Measurements from ENCODE around the gene CCIN. TPM values are rescaled to one million over a fixed set of nuclear protein-coding genes. Genes with fewer than 3 reads are reported as not detected.

Gene CCIN
- total RNA-seq, 1 donor from 2014 or later: 1.9 TPM

DNA sequence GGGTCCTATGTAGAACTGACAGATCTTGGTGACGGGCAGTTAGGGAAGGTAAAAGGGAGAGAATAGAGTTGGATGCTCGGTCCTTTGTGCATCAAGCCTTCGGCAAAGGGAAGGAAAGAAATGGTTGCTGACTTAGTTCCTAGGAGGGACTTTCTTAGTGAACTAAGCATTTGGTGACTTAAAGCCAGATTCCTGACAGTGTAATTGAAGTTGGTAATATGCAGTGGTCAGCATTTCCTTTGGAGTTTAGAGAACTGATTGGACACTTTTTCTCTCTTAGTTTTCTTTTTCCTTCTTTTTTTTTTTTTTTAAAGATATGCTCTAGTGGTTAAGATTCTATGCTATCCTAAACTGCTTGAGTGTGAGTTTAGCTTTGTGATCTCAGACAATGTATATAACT, 23.8 kb downstream of the CCIN start:
- H3K9ac ChIP-seq (ENCODE audit: low read length): peak overlapping the region; percentile 93
- no peak for DNase-seq (ENCODE audit: low read depth)

GRCh38 chr9:36194326-36195000, 25.3 kb downstream of the CCIN start:
- Mint-ChIP-seq H3K36me3 (ENCODE audit: low read depth, unreplicated experiment) (peaks cover 10% of the 10 kb centered on the region), H3K9me3 (ENCODE audit: unreplicated experiment) (no peaks in the 10 kb centered on the region), H3K27ac (ENCODE audit: unreplicated experiment) (no peak overlapping the region), H3K4me1 (ENCODE audit: low read depth, unreplicated experiment) (peaks cover 20% of the 10 kb centered on the region), H3K27me3 (ENCODE audit: low read depth, unreplicated experiment) (no peaks in the 10 kb centered on the region), H3K4me3 (ENCODE audit: unreplicated experiment) (peak overlapping the region; percentile 98)
- H3K27me3 ChIP-seq (ENCODE audit: insufficient read depth, low read length): no peaks in the 10 kb centered on the region
- FAIRE-seq: no peak
- H3K9ac ChIP-seq (ENCODE audit: low read length): no peak overlapping the region
- no peak overlapping the region for H2AFZ ChIP-seq (ENCODE audit: low read depth, low read length)
- no peaks in the 10 kb centered on the region for H3K9me3 ChIP-seq (ENCODE audit: insufficient read depth, low read depth, low read length)
- H3K4me2 ChIP-seq (ENCODE audit: low read length): peak overlapping the region; percentile 93
- H3K36me3 ChIP-seq (ENCODE audit: insufficient read depth, low read length): peaks cover 12% of the 10 kb centered on the region
- TF ChIP-seq EZH2 (IDR thresholded peaks at IDR 0.05; ENCODE audit: insufficient read depth, low read length): no peak
- TF ChIP-seq, protein P1, sequence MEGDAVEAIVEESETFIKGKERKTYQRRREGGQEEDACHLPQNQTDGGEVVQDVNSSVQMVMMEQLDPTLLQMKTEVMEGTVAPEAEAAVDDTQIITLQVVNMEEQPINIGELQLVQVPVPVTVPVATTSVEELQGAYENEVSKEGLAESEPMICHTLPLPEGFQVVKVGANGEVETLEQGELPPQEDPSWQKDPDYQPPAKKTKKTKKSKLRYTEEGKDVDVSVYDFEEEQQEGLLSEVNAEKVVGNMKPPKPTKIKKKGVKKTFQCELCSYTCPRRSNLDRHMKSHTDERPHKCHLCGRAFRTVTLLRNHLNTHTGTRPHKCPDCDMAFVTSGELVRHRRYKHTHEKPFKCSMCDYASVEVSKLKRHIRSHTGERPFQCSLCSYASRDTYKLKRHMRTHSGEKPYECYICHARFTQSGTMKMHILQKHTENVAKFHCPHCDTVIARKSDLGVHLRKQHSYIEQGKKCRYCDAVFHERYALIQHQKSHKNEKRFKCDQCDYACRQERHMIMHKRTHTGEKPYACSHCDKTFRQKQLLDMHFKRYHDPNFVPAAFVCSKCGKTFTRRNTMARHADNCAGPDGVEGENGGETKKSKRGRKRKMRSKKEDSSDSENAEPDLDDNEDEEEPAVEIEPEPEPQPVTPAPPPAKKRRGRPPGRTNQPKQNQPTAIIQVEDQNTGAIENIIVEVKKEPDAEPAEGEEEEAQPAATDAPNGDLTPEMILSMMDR (IDR thresholded peaks at IDR 0.05; ENCODE audit: insufficient read depth, low read depth, low read length): no peak
- peaks cover 82% of the 10 kb centered on the region for H3K79me2 ChIP-seq (ENCODE audit: insufficient read depth, low read length)
- no peak for DNase-seq (ENCODE audit: low read depth)
- H3K27ac ChIP-seq (ENCODE audit: low read depth, low read length): no peak overlapping the region
- no peak overlapping the region for H3K4me3 ChIP-seq (ENCODE audit: insufficient read depth, low read depth, low read length)
- H3K4me1 ChIP-seq (ENCODE audit: insufficient read depth, low read length): peaks cover 36% of the 10 kb centered on the region
- H4K20me1 ChIP-seq (ENCODE audit: insufficient read depth, low read length): peaks cover 66% of the 10 kb centered on the region

More for the DNA sequence above, 23.8 kb downstream of the CCIN start:
- Mint-ChIP-seq H3K4me1 (ENCODE audit: low read depth, unreplicated experiment) (peaks cover 25% of the 10 kb centered on the region), H3K9me3 (ENCODE audit: unreplicated experiment) (no peaks in the 10 kb centered on the region), H3K27me3 (ENCODE audit: low read depth, unreplicated experiment) (no peaks in the 10 kb centered on the region), H3K27ac (ENCODE audit: unreplicated experiment) (no peak overlapping the region), H3K36me3 (ENCODE audit: low read depth, unreplicated experiment) (peaks cover 9% of the 10 kb centered on the region), H3K4me3 (ENCODE audit: unreplicated experiment) (peak overlapping the region; percentile 98)
- TF ChIP-seq, protein P1 (IDR thresholded peaks at IDR 0.05; ENCODE audit: insufficient read depth, low read depth, low read length): no peak
- TF ChIP-seq EZH2 (IDR thresholded peaks at IDR 0.05; ENCODE audit: insufficient read depth, low read length): no peak
- Histone ChIP-seq H3K79me2 (ENCODE audit: insufficient read depth, low read length) (peaks cover 74% of the 10 kb centered on the region), H2AFZ (ENCODE audit: low read depth, low read length) (no peak overlapping the region), H3K9me3 (ENCODE audit: insufficient read depth, low read depth, low read length) (no peaks in the 10 kb centered on the region), H3K27ac (ENCODE audit: low read depth, low read length) (no peak overlapping the region), H3K36me3 (ENCODE audit: insufficient read depth, low read length) (peaks cover 6% of the 10 kb centered on the region), H3K4me3 (ENCODE audit: insufficient read depth, low read depth, low read length) (peak overlapping the region; percentile 82), H3K4me2 (ENCODE audit: low read length) (peak overlapping the region; percentile 93), H3K4me1 (ENCODE audit: insufficient read depth, low read length) (peaks cover 36% of the 10 kb centered on the region), H3K27me3 (ENCODE audit: insufficient read depth, low read length) (no peaks in the 10 kb centered on the region), H4K20me1 (ENCODE audit: insufficient read depth, low read length) (peaks cover 60% of the 10 kb centered on the region)
- no peak for FAIRE-seq

DNA sequence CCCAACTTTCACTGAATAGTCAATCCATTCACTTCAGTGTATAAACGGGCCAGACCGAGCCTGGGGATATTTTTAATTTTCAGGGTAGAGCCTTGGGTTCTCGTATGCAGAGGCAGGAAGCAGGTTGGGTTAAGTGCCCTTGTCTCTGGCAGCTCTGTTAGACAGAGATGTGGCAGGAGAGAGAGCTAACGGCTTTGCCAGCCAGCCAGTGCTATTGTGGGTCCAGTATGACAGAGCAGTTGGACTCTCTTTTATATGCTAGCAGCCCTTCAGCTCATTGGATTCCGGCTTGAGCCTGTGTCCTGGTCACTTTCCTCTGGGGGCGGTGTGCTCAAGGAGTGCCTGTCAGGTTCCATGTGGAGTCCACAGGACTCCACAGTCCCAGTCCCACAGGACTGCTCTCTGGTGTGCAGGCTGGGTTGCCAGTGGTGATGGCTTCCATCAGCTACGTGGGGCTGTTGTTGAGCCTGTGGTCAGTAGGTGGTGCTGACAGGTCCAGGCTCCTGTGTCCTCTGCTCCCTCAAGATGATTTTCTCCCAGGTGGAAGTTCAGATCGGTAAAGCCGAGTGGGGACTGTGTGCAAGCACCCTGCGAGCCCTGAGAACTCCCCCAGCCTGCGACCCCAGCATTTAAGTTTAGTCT, 35.8 kb downstream of the CCIN start:
- TF ChIP-seq EZH2 (IDR thresholded peaks at IDR 0.05; ENCODE audit: insufficient read depth, low read length): no peak
- TF ChIP-seq, protein P1 (IDR thresholded peaks at IDR 0.05; ENCODE audit: insufficient read depth, low read depth, low read length): peak; percentile 9
- no peak overlapping the region for H3K4me3 Mint-ChIP-seq (ENCODE audit: unreplicated experiment)
- Histone ChIP-seq H3K4me3 (ENCODE audit: insufficient read depth, low read depth, low read length) (no peak overlapping the region), H3K9me3 (ENCODE audit: insufficient read depth, low read depth, low read length) (no peaks in the 10 kb centered on the region), H3K36me3 (ENCODE audit: insufficient read depth, low read length) (peaks cover 71% of the 10 kb centered on the region), H3K79me2 (ENCODE audit: insufficient read depth, low read length) (peaks cover 49% of the 10 kb centered on the region), H3K4me1 (ENCODE audit: insufficient read depth, low read length) (peaks cover 28% of the 10 kb centered on the region), H3K9ac (ENCODE audit: low read length) (no peak overlapping the region), H3K27me3 (ENCODE audit: insufficient read depth, low read length) (no peaks in the 10 kb centered on the region), H3K4me2 (ENCODE audit: low read length) (no peak overlapping the region), H4K20me1 (ENCODE audit: insufficient read depth, low read length) (peaks cover 80% of the 10 kb centered on the region), H2AFZ (ENCODE audit: low read depth, low read length) (no peak overlapping the region), H3K27ac (ENCODE audit: low read depth, low read length) (no peak overlapping the region)
- no peak for FAIRE-seq
- H3K27ac Mint-ChIP-seq (ENCODE audit: unreplicated experiment): peak overlapping the region; percentile 12
- DNase-seq (ENCODE audit: low read depth): no peak
- peaks cover 39% of the 10 kb centered on the region for H3K4me1 Mint-ChIP-seq (ENCODE audit: low read depth, unreplicated experiment)
- H3K27me3 Mint-ChIP-seq (ENCODE audit: low read depth, unreplicated experiment): no peaks in the 10 kb centered on the region
- peaks cover 1% of the 10 kb centered on the region for H3K9me3 Mint-ChIP-seq (ENCODE audit: unreplicated experiment)
- H3K36me3 Mint-ChIP-seq (ENCODE audit: low read depth, unreplicated experiment): peaks cover 25% of the 10 kb centered on the region

Measured in astrocyte (in vitro differentiated cells and primary cell).